IPS-15b (cell line): ENCODE data around the gene CDIP1.

Experiments used
- H3K27me3 ChIP-seq: one replicate; pipeline ENCODE4 v1.6.1; 2013; ENCODE audit warnings: low read length; ENCODE audit not compliant: control insufficient read depth, insufficient read depth
- H3K36me3 ChIP-seq: one replicate; pipeline ENCODE4 v1.6.1; 2013; ENCODE audit warnings: low read length; ENCODE audit not compliant: control insufficient read depth, insufficient read depth
- H3K4me1 ChIP-seq: one replicate; pipeline ENCODE4 v1.6.1; 2013; ENCODE audit warnings: mild to moderate bottlenecking, low read length; ENCODE audit not compliant: control insufficient read depth, insufficient read depth
- H3K4me3 ChIP-seq: one replicate; pipeline ENCODE4 v1.5.1; 2013; ENCODE audit warnings: low read depth, low read length
- H3K9ac ChIP-seq: one replicate; pipeline ENCODE4 v1.6.1; 2013; ENCODE audit warnings: low read depth, mild to moderate bottlenecking, low read length
- H3K9me3 ChIP-seq: one replicate; pipeline ENCODE4 v1.6.1; 2013; ENCODE audit warnings: mild to moderate bottlenecking, low read length; ENCODE audit not compliant: control insufficient read depth, insufficient read depth

Gene CDIP1

DNA sequence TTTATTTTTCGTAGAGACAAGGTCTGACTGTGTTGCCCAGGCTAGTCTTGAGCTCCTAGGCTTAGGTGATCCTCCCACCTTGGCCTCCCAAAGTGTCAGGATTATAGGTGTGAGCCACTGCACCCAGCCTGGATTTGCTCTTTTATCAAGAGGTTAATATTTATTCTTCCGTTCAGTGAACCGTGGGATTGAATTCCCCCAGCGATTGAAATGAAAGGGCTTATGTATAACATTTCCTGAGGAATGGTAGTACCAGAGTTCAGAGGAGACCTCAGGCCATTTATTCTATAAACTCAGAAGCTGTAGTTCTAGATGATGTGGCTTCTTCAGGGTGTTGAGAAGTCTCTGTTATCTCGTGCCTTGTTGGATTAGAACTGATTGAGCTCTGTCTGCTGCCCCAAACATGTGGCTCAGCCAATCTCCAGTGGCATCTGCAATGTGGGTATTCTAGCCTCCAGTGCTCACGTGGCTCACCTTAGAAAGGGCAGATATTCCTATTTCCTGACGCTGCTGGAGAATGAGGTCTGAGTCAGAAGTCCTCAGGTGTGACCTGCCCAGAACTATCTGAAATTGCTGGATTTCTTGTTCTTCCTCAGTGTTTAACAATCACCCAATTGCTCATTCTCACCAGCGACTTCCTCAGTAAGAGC is 39.9 kb downstream of the CDIP1 start:
- H3K9me3 ChIP-seq = no peaks in the 10 kb centered on the region
- H3K4me3 ChIP-seq = no peak overlapping the region
- H3K36me3 ChIP-seq = no peaks in the 10 kb centered on the region
- H3K9ac ChIP-seq = no peak overlapping the region
- H3K4me1 ChIP-seq = peaks cover 5% of the 10 kb centered on the region
- no peaks in the 10 kb centered on the region for H3K27me3 ChIP-seq

GRCh38 chr16:4496305-4496704 is 42.3 kb downstream of the CDIP1 start:
- H3K9me3 ChIP-seq = no peaks in the 10 kb centered on the region
- no peak overlapping the region for H3K4me3 ChIP-seq
- no peak overlapping the region for H3K9ac ChIP-seq
- H3K4me1 ChIP-seq = peaks cover 5% of the 10 kb centered on the region
- no peaks in the 10 kb centered on the region for H3K36me3 ChIP-seq
- H3K27me3 ChIP-seq = no peaks in the 10 kb centered on the region

GRCh38 chr16:4495766-4496165 is 42.8 kb downstream of the CDIP1 start:
- H3K9me3 ChIP-seq = no peaks in the 10 kb centered on the region
- no peak overlapping the region for H3K4me3 ChIP-seq
- H3K27me3 ChIP-seq = no peaks in the 10 kb centered on the region
- peaks cover 5% of the 10 kb centered on the region for H3K4me1 ChIP-seq
- no peaks in the 10 kb centered on the region for H3K36me3 ChIP-seq
- no peak overlapping the region for H3K9ac ChIP-seq

GRCh38 chr16:4494746-4495490 is 43.7 kb downstream of the CDIP1 start:
- Histone ChIP-seq H3K9me3 (no peaks in the 10 kb centered on the region), H3K27me3 (no peaks in the 10 kb centered on the region), H3K9ac (no peak overlapping the region), H3K4me3 (no peak overlapping the region), H3K4me1 (peaks cover 5% of the 10 kb centered on the region), H3K36me3 (no peaks in the 10 kb centered on the region)

DNA sequence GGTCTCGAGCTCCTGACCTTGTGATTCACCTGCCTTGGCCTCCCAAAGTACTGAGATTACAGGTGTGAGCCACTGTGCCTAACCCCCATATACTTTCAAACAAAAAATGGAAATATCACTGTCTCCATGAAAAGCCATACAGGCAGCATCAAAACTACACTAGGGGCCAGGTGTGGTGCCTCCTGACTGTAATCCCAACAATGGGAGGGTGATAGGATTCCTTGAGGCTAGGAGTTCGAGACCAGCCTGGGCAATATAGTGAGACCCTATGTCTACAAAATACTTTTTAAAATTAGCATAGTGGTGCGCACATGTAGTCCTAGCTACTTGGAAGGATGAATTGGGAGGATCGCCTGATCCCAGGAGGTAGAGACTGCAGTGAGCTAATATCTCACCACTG is 46.7 kb downstream of the CDIP1 start:
- no peaks in the 10 kb centered on the region for H3K9me3 ChIP-seq
- peaks cover 5% of the 10 kb centered on the region for H3K4me1 ChIP-seq
- no peak overlapping the region for H3K9ac ChIP-seq
- H3K36me3 ChIP-seq = no peaks in the 10 kb centered on the region
- H3K4me3 ChIP-seq = no peak overlapping the region
- H3K27me3 ChIP-seq = no peaks in the 10 kb centered on the region

- Histone ChIP-seq H3K4me3 (no peak overlapping the region), H3K9ac (no peak overlapping the region), H3K9me3 (no peaks in the 10 kb centered on the region), H3K4me1 (no peaks in the 10 kb centered on the region), H3K27me3 (no peaks in the 10 kb centered on the region), H3K36me3 (peaks cover 5% of the 10 kb centered on the region)
Observed at GRCh38 chr16:4489030-4489429, 49.5 kb downstream of the CDIP1 start.

DNA sequence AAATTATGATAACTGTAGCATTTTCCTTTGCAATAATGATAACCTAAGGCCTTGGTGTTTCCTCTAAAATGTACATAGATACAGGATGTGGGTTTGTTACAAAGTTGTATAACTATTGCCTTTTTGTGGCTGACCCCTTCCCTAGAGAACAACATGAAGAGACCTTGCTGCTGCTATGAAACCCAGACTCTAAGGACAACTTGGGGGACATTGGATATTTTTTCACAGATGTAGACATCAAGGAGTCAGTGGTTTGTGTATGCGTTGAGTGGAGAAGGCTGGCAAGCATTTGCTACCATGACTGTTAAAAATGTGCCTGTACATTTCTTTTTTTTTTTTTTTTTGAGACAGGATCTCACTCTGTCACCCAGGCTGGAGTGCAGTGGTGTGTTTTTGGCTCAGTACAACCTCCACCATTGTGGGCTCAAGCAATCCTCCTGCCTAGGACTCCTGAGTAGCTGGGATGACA is 50.0 kb downstream of the CDIP1 start:
- Histone ChIP-seq H3K9me3 (no peaks in the 10 kb centered on the region), H3K36me3 (peaks cover 5% of the 10 kb centered on the region), H3K27me3 (no peaks in the 10 kb centered on the region), H3K4me1 (no peaks in the 10 kb centered on the region), H3K9ac (no peak overlapping the region), H3K4me3 (no peak overlapping the region)

DNA sequence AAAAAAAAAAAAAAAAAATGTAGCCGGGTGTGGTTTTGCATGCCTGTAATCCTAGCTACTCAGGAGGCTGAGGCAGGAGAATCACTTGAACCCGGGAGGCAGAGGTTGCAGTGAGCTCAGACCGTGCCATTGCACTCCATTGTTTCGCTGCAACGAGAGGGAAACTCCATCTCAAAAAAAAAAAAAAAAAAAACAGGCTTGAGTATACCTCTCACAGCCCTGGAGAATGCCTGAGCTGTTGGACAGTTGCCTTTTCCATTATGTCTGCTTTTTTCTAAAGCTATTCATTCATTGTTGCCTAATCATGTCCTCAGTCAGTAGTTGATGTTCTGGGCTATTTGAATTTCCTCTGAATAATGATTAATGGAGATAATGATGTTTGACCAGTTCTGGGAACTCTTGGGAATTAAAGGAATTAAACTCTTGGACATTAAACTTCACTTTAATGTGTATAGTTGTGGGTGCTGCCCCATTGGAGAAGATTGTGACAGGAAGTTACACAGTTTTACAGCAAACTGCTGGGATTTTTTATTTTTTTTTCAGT is 50.5 kb downstream of the CDIP1 start:
- Histone ChIP-seq H3K27me3 (no peaks in the 10 kb centered on the region), H3K9me3 (no peaks in the 10 kb centered on the region), H3K9ac (no peak overlapping the region), H3K36me3 (peaks cover 5% of the 10 kb centered on the region), H3K4me3 (no peak overlapping the region), H3K4me1 (no peaks in the 10 kb centered on the region)

DNA sequence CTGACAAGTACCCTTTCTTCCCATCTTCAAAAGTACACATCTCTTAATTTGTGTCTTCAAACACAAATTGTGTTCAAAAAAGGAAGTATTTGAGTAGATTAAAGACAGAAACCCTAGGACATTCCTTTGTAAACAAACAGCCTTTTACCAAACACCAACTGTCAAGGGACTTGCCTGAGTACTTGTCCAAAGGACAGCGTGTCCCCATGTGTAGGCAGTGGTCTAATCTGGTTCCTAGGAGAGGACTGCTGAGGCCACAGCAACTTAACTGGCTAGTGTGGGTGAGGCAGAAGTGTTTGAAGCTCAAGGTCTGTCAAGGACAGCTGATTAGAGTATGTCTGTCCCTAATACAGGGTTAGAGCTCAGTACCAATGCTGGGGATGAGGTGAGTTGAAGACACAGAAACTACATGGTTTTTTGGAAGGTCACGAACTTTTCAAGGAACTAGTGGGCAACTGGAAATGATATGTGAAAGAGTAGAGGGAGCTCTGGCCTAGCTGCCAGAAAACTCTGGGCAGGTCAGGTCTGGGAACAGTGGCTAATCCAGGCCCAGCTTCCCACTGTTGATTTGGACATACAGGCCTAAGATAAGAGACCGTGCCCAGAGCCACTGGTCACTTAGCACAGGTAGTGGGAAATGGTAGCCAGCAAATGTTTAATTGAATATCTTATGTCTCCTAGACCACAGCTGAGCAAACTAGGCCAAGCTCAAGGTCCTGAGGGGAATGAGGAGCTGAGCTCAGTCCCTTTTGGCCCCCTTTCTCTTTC is 52.3 kb downstream of the CDIP1 start:
- Histone ChIP-seq H3K9ac (no peak overlapping the region), H3K4me1 (no peaks in the 10 kb centered on the region), H3K27me3 (no peaks in the 10 kb centered on the region), H3K4me3 (no peak overlapping the region), H3K9me3 (no peaks in the 10 kb centered on the region), H3K36me3 (peaks cover 5% of the 10 kb centered on the region)

DNA sequence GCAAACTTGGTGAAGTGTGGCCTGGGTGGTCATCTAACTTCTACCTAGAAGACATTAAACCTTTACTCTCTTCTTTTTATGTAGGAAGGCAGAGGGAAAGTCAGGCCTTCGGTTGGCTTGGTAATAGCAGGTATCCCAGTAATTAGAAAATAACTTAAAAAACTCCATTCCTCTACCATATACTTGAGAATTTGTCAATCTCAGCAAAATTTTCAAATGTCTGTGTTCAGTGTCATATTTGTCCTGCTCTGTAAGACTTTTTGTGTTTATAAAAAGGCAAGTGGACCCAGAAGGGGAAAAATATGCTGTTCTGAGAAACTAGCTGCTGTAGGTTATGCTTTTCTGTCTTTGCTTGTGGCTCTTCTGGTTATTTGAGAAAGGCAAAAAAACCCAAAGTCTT is 56.6 kb downstream of the CDIP1 start:
- H3K4me3 ChIP-seq = no peak overlapping the region
- H3K27me3 ChIP-seq = no peaks in the 10 kb centered on the region
- H3K4me1 ChIP-seq = no peaks in the 10 kb centered on the region
- H3K9me3 ChIP-seq = no peaks in the 10 kb centered on the region
- H3K9ac ChIP-seq = no peak overlapping the region
- peaks cover 5% of the 10 kb centered on the region for H3K36me3 ChIP-seq

- H3K9me3 ChIP-seq = no peaks in the 10 kb centered on the region
- H3K4me3 ChIP-seq = no peak overlapping the region
- no peaks in the 10 kb centered on the region for H3K27me3 ChIP-seq
- no peak overlapping the region for H3K9ac ChIP-seq
- no peaks in the 10 kb centered on the region for H3K4me1 ChIP-seq
- H3K36me3 ChIP-seq = peaks cover 2% of the 10 kb centered on the region
Observed at GRCh38 chr16:4481526-4481925, 57.0 kb downstream of the CDIP1 start.
